ENCODE data around the gene TENM4. TPM values are rescaled to one million over a fixed set of nuclear protein-coding genes. Genes with fewer than 3 reads are reported as not detected.

Gene TENM4
- total and polyA plus RNA-seq, 2 of the 8 experiments (the other 6 are each of a cell fraction or from before 2014, with no cell fraction given) = 3.5 to 7.2 TPM

DNA sequence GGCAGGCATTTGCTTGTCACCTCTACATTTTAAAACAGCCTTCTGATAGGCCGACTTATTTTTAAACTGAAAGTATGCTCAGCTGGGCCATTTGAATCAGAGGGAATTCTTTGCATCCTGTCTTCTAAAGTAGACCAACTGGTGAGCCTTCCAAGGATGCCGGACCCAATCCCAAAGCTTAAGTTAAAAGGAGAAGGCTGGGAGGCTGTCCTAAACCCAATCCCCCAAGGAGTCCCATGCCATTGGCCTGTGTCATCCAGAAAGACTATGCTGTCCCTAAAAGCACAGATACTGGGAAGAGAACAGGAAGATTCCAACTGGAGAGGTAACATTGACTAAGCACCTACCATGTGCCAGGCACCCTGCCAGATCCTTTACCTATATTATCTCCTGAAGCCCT, 18.0 kb downstream of the TENM4 start:
- DNase-seq (ENCODE audit: low read depth in 1 of 2, low spot score in 2 of 2) (no peak), FAIRE-seq (no peak)
- no peak overlapping the region for H2BK12ac ChIP-seq (ENCODE audit: low read depth, low read length)
- no peak overlapping the region for H2AFZ ChIP-seq (ENCODE audit: low read length)
- ChIA-PET CTCF (ENCODE audit: partially characterized antibody) (interaction anchor here (1.5 to 7.9 kb wide), 6 partner anchors 10 to 71 kb away, joined by 3 to 56 read pairs (median 6); no protein-coding TSS in a partner anchor), POLR2A (ENCODE audit: partially characterized antibody) (interaction anchor here (1.3 kb wide), 2 partner anchors 11 to 18 kb away, joined by 3 to 5 read pairs; partner anchors contain the start of gene TENM4)
- H4K5ac ChIP-seq (ENCODE audit: insufficient read length, low read depth, low read length) = no peak overlapping the region
- H3K14ac ChIP-seq (ENCODE audit: insufficient read length) = no peak overlapping the region
- no peak overlapping the region for H3K23ac ChIP-seq (ENCODE audit: insufficient read length)
- H3K9me3 ChIP-seq (ENCODE audit: insufficient read depth in 2 of 2, low read depth in 1 of 2, low read length in 1 of 2) = no peaks in the 10 kb centered on the region
- H3K79me2 ChIP-seq (ENCODE audit: control insufficient read depth in 1 of 2, insufficient read depth in 2 of 2, low read length in 2 of 2) = no peaks in the 10 kb centered on the region
- H3K4me1 ChIP-seq (replicated peaks in 1 of 4; ENCODE audit: control insufficient read depth in 3 of 4, insufficient read depth in 4 of 4, low read length in 3 of 4) = 0 out of 7 replicates have a peak, but pooled peaks cover 0 to 2% (median under 1%) of the 10 kb centered on the region in 4 experiments
- H2BK20ac ChIP-seq (ENCODE audit: low read length) = no peak overlapping the region
- H2BK5ac ChIP-seq (ENCODE audit: low read depth, low read length) = no peak overlapping the region
- H4K91ac ChIP-seq (replicated peaks; ENCODE audit: insufficient read length, low read length) = no peak overlapping the region
- H3K56ac ChIP-seq (replicated peaks; ENCODE audit: insufficient read length, low read depth, low read length) = no peak overlapping the region
- H2BK15ac ChIP-seq (ENCODE audit: low read length) = no peak overlapping the region
- no peak overlapping the region for H3K4ac ChIP-seq (replicated peaks; ENCODE audit: insufficient read length, low read depth, low read length)
- H3K27ac ChIP-seq (ENCODE audit: low read depth, low read length) = no peak overlapping the region
- no peak overlapping the region for H3K9ac ChIP-seq (replicated peaks in 1 of 4; ENCODE audit: extremely low read depth in 1 of 4, low read depth in 3 of 4, low read length in 3 of 4)
- TF ChIP-seq CEBPB (IDR thresholded peaks at IDR 0.05; ENCODE audit: low read depth, low read length) (no peak), SIRT6 (IDR thresholded peaks at IDR 0.05; ENCODE audit: low read length) (no peak)
- no peak overlapping the region for H3K4me3 ChIP-seq (ENCODE audit: extremely low read depth in 1 of 4, insufficient read depth in 2 of 4, low read depth in 3 of 4, low read length in 4 of 4)
- H3K4me2 ChIP-seq (ENCODE audit: insufficient read depth in 1 of 2, low read depth in 2 of 2, low read length in 2 of 2) = no peak overlapping the region
- no peaks in the 10 kb centered on the region; the same call in 1 of the 2 replicates for H3K79me1 ChIP-seq (ENCODE audit: low read depth, low read length)
- H4K20me1 ChIP-seq (replicated peaks in 1 of 2; ENCODE audit: control insufficient read depth in 1 of 2, insufficient read depth in 2 of 2, low read length in 2 of 2) = peaks cover 0 to 6% of the 10 kb centered on the region in 2 experiments
- no peak overlapping the region for H2AK5ac ChIP-seq (ENCODE audit: low read depth, low read length)
- WGBS, 2 experiments (ENCODE audit: extremely low coverage in 1 of 2, insufficient coverage in 1 of 2, insufficient read length in 1 of 2, insufficient replicate concordance in 2 of 2, low coverage in 1 of 2, low lambda C conversion rate in 2 of 2, missing lambda C conversion rate in 1 of 2) = 84% methylated on average over 2 of the region's 2 CpGs; no CpG with 5 or more reads in 1 of the 2 experiments
- 0 out of 2 replicates have a peak overlapping the region, but pooled peaks have one; percentile 29 for H3K18ac ChIP-seq (ENCODE audit: extremely low read depth, low read length)
- no peaks in the 10 kb centered on the region; a peak in 1 of 7 replicates for H3K27me3 ChIP-seq (replicated peaks in 1 of 4; ENCODE audit: control insufficient read depth in 3 of 4, extremely low read depth in 1 of 4, insufficient read depth in 3 of 4, low read length in 3 of 4)
- H2BK120ac ChIP-seq (replicated peaks; ENCODE audit: low read depth, low read length) = no peak overlapping the region
- no peaks in the 10 kb centered on the region for H3K23me2 ChIP-seq (ENCODE audit: low read depth, low read length)
- H4K8ac ChIP-seq (ENCODE audit: extremely low read depth, insufficient read depth, low read length) = no peak overlapping the region
- no peaks in the 10 kb centered on the region for H3K36me3 ChIP-seq (ENCODE audit: control insufficient read depth in 2 of 4, insufficient read depth in 4 of 4, low read length in 3 of 4)
